ENCODE measurements around the gene PRKG1. TPM values are rescaled to one million over a fixed set of nuclear protein-coding genes. Genes with fewer than 3 reads are reported as not detected.

Gene PRKG1
- total RNA-seq, 1 experiment from 2014 or later: 7.4 TPM

GRCh38 chr10:51301644-51302043, 227.4 kb downstream of the PRKG1 start:
- Histone ChIP-seq H4K20me1 (ENCODE audit: low read length) (no peaks in the 10 kb centered on the region), H3K9ac (ENCODE audit: low read length) (no peak overlapping the region), H3K4me3 (ENCODE audit: low read length) (no peak overlapping the region), H3K4me2 (ENCODE audit: low read length) (no peak overlapping the region), H3K79me2 (ENCODE audit: low read length) (no peaks in the 10 kb centered on the region), H3K9me2 (replicated peaks; ENCODE audit: low read length) (no peaks in the 10 kb centered on the region), H3K27me3 (ENCODE audit: low read length) (no peaks in the 10 kb centered on the region), H2AFZ (ENCODE audit: low read length) (no peak overlapping the region), H3K4me1 (ENCODE audit: insufficient read depth, low read length) (peaks cover 17% of the 10 kb centered on the region), H3K9me3 (ENCODE audit: low read length) (no peaks in the 10 kb centered on the region), H3K27ac (ENCODE audit: low read length) (no peak overlapping the region), H3F3A (ENCODE audit: low read length, unreplicated experiment) (no peaks in the 10 kb centered on the region), H3K36me3 (ENCODE audit: low read depth, low read length) (no peaks in the 10 kb centered on the region)
- TF ChIP-seq EZH2 (IDR thresholded peaks at IDR 0.05; ENCODE audit: low read length, unreplicated experiment): no peak
- TF ChIP-seq EZH2phosphoT487 (IDR thresholded peaks at IDR 0.05; ENCODE audit: borderline replicate concordance, low read length): no peak
- TF ChIP-seq CTCF (conservative IDR thresholded peaks at IDR 0.05; ENCODE audit: low read depth, low read length): no peak
- CTCF ChIA-PET: no interaction called here
- no peak for DNase-seq
- POLR2A ChIA-PET (ENCODE audit: unreplicated experiment): no interaction called here
- ATAC-seq: no peak; the same call in 1 of the 2 replicates
- intact Hi-C loops (cut with micrococcal nuclease): loop anchor here (1.0 to 2.0 kb wide), 4 partner anchors 80 to 229 kb away; no protein-coding TSS in a partner anchor
- BruUV-seq (replicated peaks): no TSS peak

- intact Hi-C loops (cut with micrococcal nuclease): loop anchor here (1.0 to 2.0 kb wide), 4 partner anchors 79 to 230 kb away; no protein-coding TSS in a partner anchor
- no TSS peak for BruUV-seq (replicated peaks)
These were observed 228.0 kb downstream of the PRKG1 start for GRCh38 chr10:51302316-51302715.

More at GRCh38 chr10:51302316-51302715, 228.0 kb downstream of the PRKG1 start:
- Histone ChIP-seq H3F3A (ENCODE audit: low read length, unreplicated experiment) (no peaks in the 10 kb centered on the region), H3K27ac (ENCODE audit: low read length) (no peak overlapping the region), H3K79me2 (ENCODE audit: low read length) (no peaks in the 10 kb centered on the region), H3K4me2 (ENCODE audit: low read length) (no peak overlapping the region), H3K27me3 (ENCODE audit: low read length) (no peaks in the 10 kb centered on the region), H3K4me3 (ENCODE audit: low read length) (no peak overlapping the region), H2AFZ (ENCODE audit: low read length) (no peak overlapping the region), H3K9ac (ENCODE audit: low read length) (no peak overlapping the region), H3K36me3 (ENCODE audit: low read depth, low read length) (no peaks in the 10 kb centered on the region), H4K20me1 (ENCODE audit: low read length) (no peaks in the 10 kb centered on the region), H3K9me3 (ENCODE audit: low read length) (no peaks in the 10 kb centered on the region), H3K9me2 (replicated peaks; ENCODE audit: low read length) (no peaks in the 10 kb centered on the region), H3K4me1 (ENCODE audit: insufficient read depth, low read length) (peaks cover 13% of the 10 kb centered on the region)
- ChIA-PET CTCF (interaction anchor here (0.6 kb wide), 1 partner anchor 10 kb away, joined by 6 read pairs; no protein-coding TSS in a partner anchor), POLR2A (ENCODE audit: unreplicated experiment) (interaction anchor here (0.7 kb wide), 1 partner anchor 198 kb away, joined by 7 read pairs; no protein-coding TSS in a partner anchor)
- DNase-seq (peak; percentile 27), ATAC-seq (peak; percentile 65)
- TF ChIP-seq CTCF (conservative IDR thresholded peaks at IDR 0.05; ENCODE audit: low read depth, low read length): no peak
- TF ChIP-seq EZH2 (IDR thresholded peaks at IDR 0.05; ENCODE audit: low read length, unreplicated experiment): no peak
- TF ChIP-seq EZH2phosphoT487 (IDR thresholded peaks at IDR 0.05; ENCODE audit: borderline replicate concordance, low read length): no peak
